ENCODE results near the gene MARCHF4. TPM values are rescaled to one million over a fixed set of nuclear protein-coding genes. Genes with fewer than 3 reads are reported as not detected.

MARCHF4 gene
- total RNA-seq, 4 donors from 2014 or later, result not detected

DNA sequence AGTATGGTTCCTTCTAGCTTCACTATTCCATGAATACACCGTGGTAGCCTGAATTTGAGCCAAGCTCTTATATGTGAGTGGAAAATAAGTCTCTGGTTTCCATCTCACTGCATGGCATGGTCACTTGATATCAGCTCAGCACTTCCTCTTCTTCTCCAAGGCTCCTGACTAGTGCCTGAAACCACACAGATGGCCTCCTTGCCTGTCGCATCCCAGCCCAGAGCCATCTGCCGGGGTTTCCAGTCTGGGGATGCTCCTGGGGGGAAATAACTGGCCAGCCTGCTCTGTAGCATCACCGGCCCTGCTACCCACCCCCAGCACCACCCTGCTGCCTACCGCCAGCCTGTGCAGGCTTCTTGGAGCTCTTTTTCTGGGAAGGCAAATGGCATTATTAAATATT lies 7.7 kb upstream of the MARCHF4 start:
- TF ChIP-seq, protein P1, sequence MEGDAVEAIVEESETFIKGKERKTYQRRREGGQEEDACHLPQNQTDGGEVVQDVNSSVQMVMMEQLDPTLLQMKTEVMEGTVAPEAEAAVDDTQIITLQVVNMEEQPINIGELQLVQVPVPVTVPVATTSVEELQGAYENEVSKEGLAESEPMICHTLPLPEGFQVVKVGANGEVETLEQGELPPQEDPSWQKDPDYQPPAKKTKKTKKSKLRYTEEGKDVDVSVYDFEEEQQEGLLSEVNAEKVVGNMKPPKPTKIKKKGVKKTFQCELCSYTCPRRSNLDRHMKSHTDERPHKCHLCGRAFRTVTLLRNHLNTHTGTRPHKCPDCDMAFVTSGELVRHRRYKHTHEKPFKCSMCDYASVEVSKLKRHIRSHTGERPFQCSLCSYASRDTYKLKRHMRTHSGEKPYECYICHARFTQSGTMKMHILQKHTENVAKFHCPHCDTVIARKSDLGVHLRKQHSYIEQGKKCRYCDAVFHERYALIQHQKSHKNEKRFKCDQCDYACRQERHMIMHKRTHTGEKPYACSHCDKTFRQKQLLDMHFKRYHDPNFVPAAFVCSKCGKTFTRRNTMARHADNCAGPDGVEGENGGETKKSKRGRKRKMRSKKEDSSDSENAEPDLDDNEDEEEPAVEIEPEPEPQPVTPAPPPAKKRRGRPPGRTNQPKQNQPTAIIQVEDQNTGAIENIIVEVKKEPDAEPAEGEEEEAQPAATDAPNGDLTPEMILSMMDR (IDR thresholded peaks at IDR 0.05), result no peak
- TF ChIP-seq POLR2A (IDR thresholded peaks at IDR 0.05) (no peak), EP300 (IDR thresholded peaks at IDR 0.05) (no peak)
- Histone ChIP-seq H3K9me3 (no peaks in the 10 kb centered on the region), H3K4me3 (no peak overlapping the region), H3K27ac (no peak overlapping the region), H3K27me3 (no peaks in the 10 kb centered on the region), H3K4me1 (no peaks in the 10 kb centered on the region), H3K36me3 (no peaks in the 10 kb centered on the region)
- DNase-seq (ENCODE audit: low spot score in 2 of 2), result no peak
- 85 to 93% methylated on average over 5 of the region's 5 CpGs for WGBS, 2 donors

DNA sequence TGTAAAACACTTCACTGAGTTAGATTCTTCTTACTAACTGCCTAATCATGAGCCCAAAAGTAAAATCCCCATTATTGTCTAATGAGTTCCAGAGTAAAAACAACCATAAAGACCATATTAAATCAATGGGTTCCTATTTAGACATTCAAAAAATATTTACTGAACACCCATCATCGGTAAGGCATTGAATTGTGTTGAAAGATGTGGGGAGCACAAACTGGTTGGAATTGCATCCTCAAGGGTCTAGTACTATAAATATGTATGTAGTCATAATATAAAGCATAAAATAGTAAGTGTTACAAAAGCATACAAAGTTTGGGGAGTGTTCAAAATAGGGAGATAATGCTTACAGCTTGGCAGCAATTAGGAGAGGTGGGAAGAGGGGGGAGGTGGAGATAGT lies 3.0 kb upstream of the MARCHF4 start:
- Histone ChIP-seq H3K27me3 (peaks cover 0 to 37% of the 10 kb centered on the region in 2 donors), H3K4me1 (peaks cover 0 to 18% (median 0%) of the 10 kb centered on the region in 4 donors), H3K4me3 (no peak overlapping the region), H3K27ac (no peak overlapping the region), H3K36me3 (no peaks in the 10 kb centered on the region), H3K9me3 (no peaks in the 10 kb centered on the region)
- WGBS, 2 donors, result 79 to 93% methylated on average over 1 of the region's 1 CpG
- TF ChIP-seq POLR2A (IDR thresholded peaks at IDR 0.05) (no peak), EP300 (IDR thresholded peaks at IDR 0.05) (no peak)
- TF ChIP-seq, protein P1 (IDR thresholded peaks at IDR 0.05), result no peak
- DNase-seq (ENCODE audit: low spot score in 2 of 2), result no peak

DNA sequence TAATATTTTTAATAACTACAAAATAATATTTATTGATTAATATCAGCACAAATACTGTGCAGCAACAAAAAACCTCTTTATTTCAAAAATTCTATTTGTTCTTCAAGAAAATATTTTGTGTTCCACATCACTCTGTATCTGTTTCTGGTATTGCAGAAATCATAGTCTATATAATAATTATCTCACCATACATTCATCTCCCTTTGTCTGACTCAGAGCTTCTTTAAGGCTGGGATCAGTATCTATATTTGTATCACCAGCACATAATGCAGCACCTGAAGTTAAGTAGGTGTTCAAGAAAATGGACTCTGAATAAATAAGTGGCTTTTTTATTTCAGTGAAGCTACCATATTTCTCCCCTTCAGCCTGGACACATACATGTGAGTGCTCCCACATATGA lies 1.6 kb upstream of the MARCHF4 start:
- peaks cover 0 to 50% of the 10 kb centered on the region in 2 donors for H3K27me3 ChIP-seq
- H3K27ac ChIP-seq, result no peak overlapping the region
- no peak for TF ChIP-seq EP300 (IDR thresholded peaks at IDR 0.05)
- TF ChIP-seq, protein P1 (IDR thresholded peaks at IDR 0.05), result no peak
- TF ChIP-seq POLR2A (IDR thresholded peaks at IDR 0.05), result no peak
- H3K9me3 ChIP-seq, result no peaks in the 10 kb centered on the region
- peaks cover 0 to 18% (median 0%) of the 10 kb centered on the region in 4 donors for H3K4me1 ChIP-seq
- DNase-seq (ENCODE audit: low spot score in 2 of 2), result no peak
- no peaks in the 10 kb centered on the region for H3K36me3 ChIP-seq
- no peak overlapping the region for H3K4me3 ChIP-seq

DNA sequence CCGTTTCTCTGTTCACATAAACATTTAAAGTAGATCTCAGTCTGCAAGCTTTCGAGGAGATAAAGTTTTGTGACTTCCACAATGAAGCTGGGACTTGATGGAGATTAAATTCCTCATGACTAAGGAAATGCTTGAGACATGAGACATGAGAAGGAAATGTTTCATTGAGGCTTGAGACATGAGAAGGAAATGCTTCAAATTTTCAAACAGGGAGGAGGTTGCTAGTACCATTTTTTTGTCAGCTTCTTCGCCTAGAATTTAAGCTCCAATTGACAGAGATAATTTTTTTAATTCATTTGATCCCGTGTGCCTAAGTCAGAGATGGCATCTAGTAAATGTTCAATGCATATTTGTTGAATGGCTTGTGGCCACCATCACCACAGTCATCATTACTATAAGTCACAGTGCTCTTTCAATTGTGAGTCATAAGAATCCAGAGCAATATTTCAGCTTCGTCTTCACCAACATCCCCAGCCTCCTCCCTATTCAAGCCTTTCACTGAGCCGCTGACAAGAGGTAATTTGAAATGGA lies 543 bp upstream of the MARCHF4 start:
- no peak overlapping the region for H3K4me3 ChIP-seq
- no peaks in the 10 kb centered on the region for H3K9me3 ChIP-seq
- H3K27me3 ChIP-seq, result peaks cover 0 to 61% of the 10 kb centered on the region in 2 donors
- no peaks in the 10 kb centered on the region for H3K36me3 ChIP-seq
- peaks cover 0 to 18% (median 0%) of the 10 kb centered on the region in 4 donors for H3K4me1 ChIP-seq
- 33 to 36% methylated on average over 6 of the region's 6 CpGs for WGBS, 2 donors
- H3K27ac ChIP-seq, result no peak overlapping the region
- DNase-seq (ENCODE audit: low spot score in 2 of 2), result no peak
- TF ChIP-seq, protein P1 (IDR thresholded peaks at IDR 0.05), result no peak

DNA sequence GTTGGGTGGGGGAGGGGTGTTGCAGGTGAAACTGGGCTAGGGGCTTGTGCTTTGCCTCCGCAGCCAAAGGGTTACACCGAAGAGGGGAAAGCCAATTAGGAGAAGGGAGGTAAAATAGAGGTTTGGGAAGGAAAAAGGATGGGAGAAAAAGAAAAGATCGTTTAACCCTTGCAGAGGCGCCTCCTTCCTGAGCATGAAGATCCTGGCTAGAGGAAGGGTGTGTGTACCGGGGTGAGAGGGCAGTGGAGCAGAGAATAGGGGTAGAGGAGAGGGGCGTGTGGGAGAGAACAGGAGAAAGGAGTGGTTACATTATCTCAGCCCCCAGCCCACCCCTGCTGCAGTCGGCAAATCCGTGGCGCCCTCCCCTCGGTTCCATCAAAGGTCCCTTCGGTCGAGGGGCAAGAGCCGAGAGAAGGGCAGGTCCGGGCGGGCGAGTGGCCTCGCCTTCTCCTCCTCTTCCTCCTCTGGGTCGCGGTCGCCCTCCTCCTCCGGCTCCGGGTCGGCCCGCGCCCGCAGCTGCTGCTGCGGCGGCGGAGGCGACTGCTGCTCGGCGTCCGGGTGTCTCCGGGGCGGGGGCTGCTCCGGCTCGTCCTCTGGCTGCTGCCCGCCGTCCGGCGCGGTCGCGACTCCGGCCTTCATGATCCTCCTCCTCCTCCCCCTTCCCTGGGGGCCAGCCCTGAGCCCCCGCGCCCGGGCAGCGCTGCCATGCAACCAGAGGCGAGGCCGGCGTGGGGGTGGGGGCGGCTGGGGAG lies 1.1 kb downstream of the MARCHF4 start:
- H3K36me3 ChIP-seq, result no peaks in the 10 kb centered on the region
- H3K4me3 ChIP-seq, result no peak overlapping the region
- no peak for TF ChIP-seq EP300 (IDR thresholded peaks at IDR 0.05)
- no peak for TF ChIP-seq POLR2A (IDR thresholded peaks at IDR 0.05)
- TF ChIP-seq, protein P1 (IDR thresholded peaks at IDR 0.05), result no peak
- no peak overlapping the region for H3K27ac ChIP-seq
- DNase-seq (ENCODE audit: low spot score in 2 of 2), result no peak
- peaks cover 0 to 71% of the 10 kb centered on the region in 2 donors for H3K27me3 ChIP-seq
- 1 to 3% methylated on average over 19 to 20 of the region's 53 CpGs for WGBS, 2 donors
- no peaks in the 10 kb centered on the region for H3K9me3 ChIP-seq
- H3K4me1 ChIP-seq, result peaks cover 0 to 18% (median 0%) of the 10 kb centered on the region in 4 donors
